Omental fat pad (tissue), 4 donors: ENCODE measurements around the gene WDR27. TPM values are rescaled to one million over a fixed set of nuclear protein-coding genes. Genes with fewer than 3 reads are reported as not detected.
A peak's percentile ranks its signal among the peaks of the same experiment; 100 is the strongest.
"Not testable (repeated sequence)": the region's sequence is repeated elsewhere in the genome, so short reads cannot be mapped to it uniquely, and the experiment has no call there.

ENCODE experiments used
- ATAC-seq: fragments of 150-250 bp; one replicate; pipeline ENCODE4 v1.9.1; 2016; ENCODE audit warnings: mild to moderate bottlenecking, moderate library complexity; ENCODE audit not compliant: low FRiP score
- DNase-seq: peaks from one replicate; pipeline ENCODE4 v3.0.0-alpha.2; 2019; ENCODE audit warnings: low spot score
- CTCF ChIP-seq, 3 donors: fragments of 450-650 bp; IDR thresholded peaks; one replicate each; pipeline ENCODE4 v1.5.1; 2016 to 2017; ENCODE audit warnings: antibody characterized with exemption in 3 of 3, mild to moderate bottlenecking in 3 of 3, moderate library complexity in 2 of 3
- total RNA-seq, 4 donors: library from RNA; depleted of rRNA; stranded (reverse); fragments of >200 nt; gene quantifications; one replicate each; pipeline ENCODE4 v1.1.0, GENCODE V29; 2016

WDR27 gene
- total RNA-seq, 4 donors from 2014 or later = 18.9 to 35.9 (median 21.7) TPM

GRCh38 chr6:169618526-169619490, 83.0 kb downstream of the WDR27 start:
- peak; percentile 84 for ATAC-seq
- TF ChIP-seq CTCF (IDR thresholded peaks at IDR 0.05) = no peak
- DNase-seq = no peak

GRCh38 chr6:169617562-169617961, 84.3 kb downstream of the WDR27 start:
- ATAC-seq = no peak

GRCh38 chr6:169608609-169609008, 93.2 kb downstream of the WDR27 start:
- not testable (repeated sequence) for DNase-seq, ATAC-seq

More at GRCh38 chr6:169617562-169617961, 84.3 kb downstream of the WDR27 start:
- no peak for TF ChIP-seq CTCF (IDR thresholded peaks at IDR 0.05)
- no peak for DNase-seq

GRCh38 chr6:169604076-169604475, 97.8 kb downstream of the WDR27 start:
- no peak for TF ChIP-seq CTCF (IDR thresholded peaks at IDR 0.05)
- DNase-seq (no peak), ATAC-seq (no peak)

GRCh38 chr6:169601129-169601528, 100.7 kb downstream of the WDR27 start:
- DNase-seq, ATAC-seq: not testable (repeated sequence)

GRCh38 chr6:169592558-169592957, 109.3 kb downstream of the WDR27 start:
- no peak for TF ChIP-seq CTCF (IDR thresholded peaks at IDR 0.05)
- no peak for DNase-seq
- no peak for ATAC-seq

- no peak for DNase-seq
- TF ChIP-seq CTCF (IDR thresholded peaks at IDR 0.05) = no peak
- no peak for ATAC-seq
These were observed 110.2 kb downstream of the WDR27 start for GRCh38 chr6:169591616-169592015.

GRCh38 chr6:169590376-169590939, 111.4 kb downstream of the WDR27 start:
- no peak for TF ChIP-seq CTCF (IDR thresholded peaks at IDR 0.05)
- DNase-seq (no peak), ATAC-seq (no peak)
